ENCODE results near the gene MAGI3. TPM values are rescaled to one million over a fixed set of nuclear protein-coding genes. Genes with fewer than 3 reads are reported as not detected.

MAGI3 gene
- total RNA-seq, 6 experiments from 2014 or later = 8.5 to 14.5 (median 12.3) TPM

DNA sequence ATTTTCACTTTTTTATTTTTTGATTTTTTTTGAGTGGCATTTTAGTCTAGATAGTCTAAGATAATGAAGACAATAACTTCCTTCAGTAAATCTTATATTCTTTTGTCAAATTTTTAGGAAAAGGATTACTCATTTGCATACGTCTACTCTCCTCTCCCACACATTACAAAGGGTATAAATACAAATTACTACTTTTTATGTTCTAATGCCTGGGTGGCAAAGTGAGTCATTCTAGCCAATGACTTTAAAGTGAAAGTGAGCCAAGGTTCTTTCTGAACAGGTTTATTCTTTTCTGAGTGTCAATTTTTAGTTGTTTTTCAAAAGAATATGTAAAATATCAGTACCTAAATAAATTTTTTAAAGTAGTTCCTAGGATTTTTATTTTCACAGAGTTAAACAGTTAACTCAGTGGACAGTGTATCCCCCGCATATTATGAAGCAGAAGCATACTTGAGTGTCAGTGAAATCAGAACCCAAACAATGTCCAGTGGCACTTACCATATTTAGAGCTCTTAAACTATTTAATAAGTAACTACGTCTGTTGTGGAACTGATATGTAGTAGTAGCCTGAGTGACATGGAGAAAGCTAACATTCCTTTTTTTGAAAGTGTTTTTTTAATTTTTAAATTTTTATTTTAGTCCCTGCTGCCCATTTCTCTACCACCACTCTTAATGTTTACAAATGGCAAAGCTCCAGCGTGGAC lies 227.3 kb downstream of the MAGI3 start:
- 88% methylated on average over 4 of the region's 4 CpGs for WGBS (ENCODE audit: insufficient coverage, low coverage, low lambda C conversion rate, missing lambda C conversion rate)
- no peaks in the 10 kb centered on the region for H3K9me3 ChIP-seq
- no peak for TF ChIP-seq CTCF (IDR thresholded peaks at IDR 0.05)
- TF ChIP-seq POLR2A (IDR thresholded peaks at IDR 0.05) = no peak
- H3K4me1 ChIP-seq = no peaks in the 10 kb centered on the region
- H3K27me3 ChIP-seq = no peaks in the 10 kb centered on the region
- ATAC-seq = no peak
- H3K27ac ChIP-seq = no peak overlapping the region
- H3K36me3 ChIP-seq = no peaks in the 10 kb centered on the region
- intact Hi-C loops (cut with DNase I) = no loop called here
- no peak for DNase-seq
- H3K4me3 ChIP-seq = no peak overlapping the region

DNA sequence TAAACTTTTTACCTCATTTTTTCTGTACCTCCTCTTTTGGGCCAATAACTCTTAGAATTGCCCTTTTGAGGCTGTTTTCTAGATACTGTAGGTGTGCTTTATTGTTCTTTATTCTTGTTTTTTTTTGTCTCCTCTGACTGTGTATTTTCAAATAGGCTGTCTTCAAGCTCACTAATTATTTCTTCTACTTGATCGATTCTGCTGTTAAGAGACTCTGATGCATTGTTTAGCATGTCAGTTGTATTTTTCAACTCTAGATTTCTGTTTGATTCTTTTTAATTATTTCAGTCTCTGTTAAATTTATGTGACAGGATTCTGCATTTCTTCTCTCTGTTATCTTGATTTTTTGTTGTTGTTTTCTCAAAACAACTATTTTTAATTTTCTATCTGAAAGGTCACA lies 238.7 kb downstream of the MAGI3 start:
- no peak for ATAC-seq
- 100% methylated on average over 1 of the region's 1 CpG for WGBS (ENCODE audit: insufficient coverage, low coverage, low lambda C conversion rate, missing lambda C conversion rate)
- TF ChIP-seq POLR2A (IDR thresholded peaks at IDR 0.05) (no peak), CTCF (IDR thresholded peaks at IDR 0.05) (no peak)
- DNase-seq = no peak
- H3K27me3 ChIP-seq = no peaks in the 10 kb centered on the region
- intact Hi-C loops (cut with DNase I) = no loop called here
- H3K36me3 ChIP-seq = peaks cover 0 to 2% (median 0%) of the 10 kb centered on the region in 4 donors
- H3K27ac ChIP-seq = no peak overlapping the region
- peaks cover 0 to 3% (median 0%) of the 10 kb centered on the region in 4 donors for H3K9me3 ChIP-seq
- H3K4me3 ChIP-seq = no peak overlapping the region
- H3K4me1 ChIP-seq = no peaks in the 10 kb centered on the region

DNA sequence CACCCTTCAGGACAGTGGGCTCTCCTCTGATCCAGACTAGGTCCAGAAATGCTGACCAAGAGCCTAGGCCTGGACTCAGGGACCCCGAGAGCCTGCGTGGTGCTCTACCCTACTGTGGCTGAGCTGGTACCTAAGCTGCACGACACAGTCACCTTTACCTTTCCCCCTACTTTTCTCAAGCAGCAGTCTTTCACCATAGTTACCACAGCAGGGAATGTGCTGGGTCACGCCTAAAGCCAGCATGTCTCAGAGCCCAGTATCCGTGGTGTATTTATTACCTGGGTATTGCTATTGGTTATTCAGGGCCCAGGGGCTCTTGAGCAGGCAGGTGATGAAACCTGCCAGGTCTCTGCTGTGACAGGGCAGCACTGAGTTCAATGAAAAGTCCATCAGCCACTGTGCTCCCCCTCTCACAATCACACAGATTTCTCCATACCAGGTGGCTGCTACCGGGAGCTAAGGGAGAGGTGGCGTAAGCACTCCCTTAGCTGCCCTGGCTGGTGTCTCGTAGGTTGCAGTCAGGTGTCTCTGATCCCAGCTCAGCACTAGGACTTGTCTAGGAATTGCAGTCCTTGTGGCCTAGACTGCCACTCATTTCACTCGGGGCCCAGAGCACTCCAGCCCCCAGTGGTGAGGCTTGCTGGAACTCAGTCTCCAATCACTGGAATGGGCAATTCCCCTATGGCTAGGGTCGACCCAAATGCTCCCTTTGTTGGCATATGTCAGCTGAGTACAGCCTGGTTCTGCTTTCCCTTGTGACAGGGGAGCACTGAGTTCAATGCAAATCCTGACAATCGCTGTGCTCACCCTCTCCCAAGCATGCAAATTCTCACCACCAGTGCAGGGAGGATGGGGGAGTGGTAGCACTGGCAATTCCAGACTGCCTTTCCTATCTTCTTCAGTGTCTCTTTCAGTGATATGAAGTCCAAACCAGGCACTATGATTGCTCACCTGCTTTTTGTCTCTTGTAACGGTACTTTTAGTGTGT lies 240.3 kb downstream of the MAGI3 start:
- H3K27me3 ChIP-seq = no peaks in the 10 kb centered on the region
- peaks cover 0 to 3% (median 0%) of the 10 kb centered on the region in 4 donors for H3K9me3 ChIP-seq
- no peaks in the 10 kb centered on the region for H3K4me1 ChIP-seq
- ATAC-seq (no peak), DNase-seq (no peak)
- 90% methylated on average over 5 of the region's 12 CpGs for WGBS (ENCODE audit: insufficient coverage, low coverage, low lambda C conversion rate, missing lambda C conversion rate)
- intact Hi-C loops (cut with DNase I) = no loop called here
- H3K36me3 ChIP-seq = peaks cover 0 to 2% (median 0%) of the 10 kb centered on the region in 4 donors
- no peak overlapping the region for H3K27ac ChIP-seq
- no peak overlapping the region for H3K4me3 ChIP-seq
- TF ChIP-seq CTCF (IDR thresholded peaks at IDR 0.05) (no peak), POLR2A (IDR thresholded peaks at IDR 0.05) (no peak)

DNA sequence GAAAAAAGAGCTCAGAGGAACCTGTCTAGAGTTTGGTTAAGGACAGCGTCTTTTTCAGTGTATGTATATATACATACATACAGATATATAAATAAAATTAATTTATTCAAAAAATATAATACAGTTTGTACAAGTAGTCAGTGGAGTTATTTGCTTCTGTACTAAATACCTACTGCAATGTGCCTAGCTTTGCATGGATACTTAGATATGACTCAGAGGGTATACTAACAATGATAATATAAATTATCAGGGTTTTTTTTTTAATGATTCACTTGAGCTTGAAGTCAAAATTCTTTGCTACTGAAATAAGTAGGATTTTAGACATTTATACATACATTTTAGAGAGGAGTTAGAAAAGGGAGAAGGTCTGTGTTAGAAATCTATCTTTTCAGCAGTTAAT lies 251.1 kb downstream of the MAGI3 start:
- intact Hi-C loops (cut with DNase I) = no loop called here
- Histone ChIP-seq H3K4me1 (no peaks in the 10 kb centered on the region), H3K9me3 (no peaks in the 10 kb centered on the region), H3K4me3 (no peak overlapping the region), H3K27me3 (no peaks in the 10 kb centered on the region), H3K27ac (no peak overlapping the region), H3K36me3 (peaks cover 0 to 11% (median 2%) of the 10 kb centered on the region in 4 donors)
- TF ChIP-seq CTCF (IDR thresholded peaks at IDR 0.05) = no peak
- TF ChIP-seq POLR2A (IDR thresholded peaks at IDR 0.05) = no peak
- DNase-seq (no peak), ATAC-seq (no peak)
- 90% methylated on average over 1 of the region's 1 CpG for WGBS (ENCODE audit: insufficient coverage, low coverage, low lambda C conversion rate, missing lambda C conversion rate)
